ENCODE data around the gene ADAMTS6.
A peak's percentile ranks its signal among the peaks of the same experiment; 100 is the strongest.

Gene ADAMTS6

DNA sequence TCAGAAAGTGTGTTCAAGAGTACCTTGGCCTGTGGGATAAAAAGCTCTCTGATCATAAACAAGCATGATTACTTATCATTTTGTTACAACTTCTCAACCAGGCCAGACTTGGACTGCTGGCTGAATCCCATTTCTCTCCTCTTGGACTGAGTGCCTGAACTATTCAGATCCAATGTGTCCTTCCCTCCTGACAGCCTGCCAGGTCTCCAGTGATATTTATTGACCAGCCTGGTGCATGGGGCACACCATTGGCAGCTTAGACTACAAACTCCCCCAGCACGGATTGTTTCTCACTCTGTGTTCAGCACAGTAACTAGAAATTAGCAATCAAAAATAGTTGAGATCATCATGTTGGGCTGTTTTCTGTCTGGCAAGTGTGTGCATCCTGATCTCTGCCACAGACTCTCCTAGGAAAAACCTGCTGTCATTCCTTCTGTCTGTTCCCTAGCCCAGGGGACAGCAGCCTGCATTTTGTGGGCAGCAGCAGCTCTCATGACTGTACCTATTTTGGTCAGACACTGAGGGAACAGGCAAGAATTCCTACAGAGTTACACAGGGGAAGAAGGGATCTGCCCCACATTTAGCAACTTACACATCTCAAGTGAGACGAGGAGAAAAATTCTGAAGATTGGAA lies 348.1 kb downstream of the ADAMTS6 start:
- CTCF ChIA-PET, result no interaction called here

DNA sequence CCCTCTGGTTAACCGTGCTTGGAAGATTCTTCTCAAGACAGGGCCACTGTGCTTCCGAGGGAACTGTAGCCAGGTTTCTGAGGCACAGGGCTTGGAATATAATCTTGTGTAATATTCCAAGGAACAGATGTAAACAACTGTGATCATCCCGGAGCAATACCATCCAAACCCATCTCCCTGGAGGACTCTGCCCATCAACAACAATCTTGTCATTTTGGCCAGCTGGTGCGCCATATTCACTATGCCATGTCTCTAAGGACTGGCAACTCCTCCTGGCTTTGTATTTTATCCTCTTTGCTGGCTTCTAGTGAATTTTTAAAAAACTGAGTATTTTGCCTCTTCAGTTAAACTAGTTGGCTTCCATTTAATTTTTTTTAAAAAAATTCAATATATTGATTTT lies 349.3 kb downstream of the ADAMTS6 start:
- H3K27ac ChIP-seq (ENCODE audit: extremely low read depth, low read depth, low read length), result no peak overlapping the region
- POLR2A ChIA-PET, result no interaction called here

More for the DNA sequence above, 348.1 kb downstream of the ADAMTS6 start:
- no peaks in the 10 kb centered on the region for H3K9me3 ChIP-seq (ENCODE audit: control insufficient read depth, insufficient read depth, low read depth, low read length)
- no peak overlapping the region for H3K27ac ChIP-seq (ENCODE audit: extremely low read depth, low read depth, low read length)
- no peaks in the 10 kb centered on the region for H3K36me3 ChIP-seq (ENCODE audit: control insufficient read depth in 2 of 2, insufficient read depth in 1 of 2, low read length in 2 of 2)
- no peaks in the 10 kb centered on the region for H3K4me1 ChIP-seq (ENCODE audit: control insufficient read depth, insufficient read depth, low read length)
- POLR2A ChIA-PET, result no interaction called here
- TF ChIP-seq ZNF266 (tag by site-specific recombination; IDR thresholded peaks at IDR 0.05; ENCODE audit: low read depth), result no peak
- H3K4me3 ChIP-seq (ENCODE audit: low read depth, low read length), result no peak overlapping the region

DNA sequence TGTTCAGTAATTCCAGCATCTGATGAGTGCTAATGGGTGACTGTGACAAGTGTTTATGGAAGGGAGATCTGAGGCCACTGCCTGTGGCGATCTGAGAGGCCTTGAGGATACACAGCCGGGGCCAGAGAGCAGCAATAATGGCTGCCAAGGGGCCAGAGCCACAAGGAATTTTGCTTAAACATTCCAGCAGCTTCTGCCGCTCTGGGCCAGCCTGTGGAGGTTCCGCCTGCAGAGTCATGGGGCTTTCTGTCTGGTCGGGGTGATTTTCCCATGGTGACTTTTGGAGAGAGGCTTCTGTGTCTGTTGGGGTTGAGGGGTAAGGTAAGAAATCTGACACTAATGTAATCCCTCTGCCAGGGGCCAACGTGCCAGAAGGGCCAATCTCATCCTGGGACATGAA lies 353.5 kb downstream of the ADAMTS6 start:
- no peak overlapping the region for H3K4me3 ChIP-seq (ENCODE audit: low read depth, low read length)
- TF ChIP-seq ZBTB8A (tag by site-specific recombination; IDR thresholded peaks at IDR 0.05), result no peak
- TF ChIP-seq ZNF10 (tag by site-specific recombination; IDR thresholded peaks at IDR 0.05), result 0 out of 2 replicates have a peak, but pooled peaks have one; percentile 44
- no peak for TF ChIP-seq ZNF747 (tag by site-specific recombination; IDR thresholded peaks at IDR 0.05)
- H3K27ac ChIP-seq (ENCODE audit: extremely low read depth, low read depth, low read length), result no peak overlapping the region
- H3K4me1 ChIP-seq (ENCODE audit: control insufficient read depth, insufficient read depth, low read length), result peaks cover 16% of the 10 kb centered on the region
- H3K9me3 ChIP-seq (ENCODE audit: control insufficient read depth, insufficient read depth, low read depth, low read length), result no peaks in the 10 kb centered on the region
- H3K36me3 ChIP-seq (ENCODE audit: control insufficient read depth in 2 of 2, insufficient read depth in 1 of 2, low read length in 2 of 2), result no peaks in the 10 kb centered on the region
- CTCF ChIA-PET, result interaction anchor here (1.6 kb wide), 1 partner anchor 26 kb away, joined by 3 read pairs; no protein-coding TSS in a partner anchor
- POLR2A ChIA-PET, result no interaction called here

More for the DNA sequence above, 349.3 kb downstream of the ADAMTS6 start:
- Histone ChIP-seq H3K4me1 (ENCODE audit: control insufficient read depth, insufficient read depth, low read length) (peaks cover 9% of the 10 kb centered on the region), H3K4me3 (ENCODE audit: low read depth, low read length) (no peak overlapping the region), H3K36me3 (ENCODE audit: control insufficient read depth in 2 of 2, insufficient read depth in 1 of 2, low read length in 2 of 2) (no peaks in the 10 kb centered on the region), H3K9me3 (ENCODE audit: control insufficient read depth, insufficient read depth, low read depth, low read length) (no peaks in the 10 kb centered on the region)
- TF ChIP-seq KLF10 (tag by site-specific recombination; IDR thresholded peaks at IDR 0.05) (no peak), ZNF214 (tag by site-specific recombination; IDR thresholded peaks at IDR 0.05; ENCODE audit: borderline replicate concordance) (no peak)
- TF ChIP-seq, protein P1, sequence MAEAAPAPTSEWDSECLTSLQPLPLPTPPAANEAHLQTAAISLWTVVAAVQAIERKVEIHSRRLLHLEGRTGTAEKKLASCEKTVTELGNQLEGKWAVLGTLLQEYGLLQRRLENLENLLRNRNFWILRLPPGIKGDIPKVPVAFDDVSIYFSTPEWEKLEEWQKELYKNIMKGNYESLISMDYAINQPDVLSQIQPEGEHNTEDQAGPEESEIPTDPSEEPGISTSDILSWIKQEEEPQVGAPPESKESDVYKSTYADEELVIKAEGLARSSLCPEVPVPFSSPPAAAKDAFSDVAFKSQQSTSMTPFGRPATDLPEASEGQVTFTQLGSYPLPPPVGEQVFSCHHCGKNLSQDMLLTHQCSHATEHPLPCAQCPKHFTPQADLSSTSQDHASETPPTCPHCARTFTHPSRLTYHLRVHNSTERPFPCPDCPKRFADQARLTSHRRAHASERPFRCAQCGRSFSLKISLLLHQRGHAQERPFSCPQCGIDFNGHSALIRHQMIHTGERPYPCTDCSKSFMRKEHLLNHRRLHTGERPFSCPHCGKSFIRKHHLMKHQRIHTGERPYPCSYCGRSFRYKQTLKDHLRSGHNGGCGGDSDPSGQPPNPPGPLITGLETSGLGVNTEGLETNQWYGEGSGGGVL (tag by site-specific recombination; IDR thresholded peaks at IDR 0.05), result no peak
- CTCF ChIA-PET, result no interaction called here

DNA sequence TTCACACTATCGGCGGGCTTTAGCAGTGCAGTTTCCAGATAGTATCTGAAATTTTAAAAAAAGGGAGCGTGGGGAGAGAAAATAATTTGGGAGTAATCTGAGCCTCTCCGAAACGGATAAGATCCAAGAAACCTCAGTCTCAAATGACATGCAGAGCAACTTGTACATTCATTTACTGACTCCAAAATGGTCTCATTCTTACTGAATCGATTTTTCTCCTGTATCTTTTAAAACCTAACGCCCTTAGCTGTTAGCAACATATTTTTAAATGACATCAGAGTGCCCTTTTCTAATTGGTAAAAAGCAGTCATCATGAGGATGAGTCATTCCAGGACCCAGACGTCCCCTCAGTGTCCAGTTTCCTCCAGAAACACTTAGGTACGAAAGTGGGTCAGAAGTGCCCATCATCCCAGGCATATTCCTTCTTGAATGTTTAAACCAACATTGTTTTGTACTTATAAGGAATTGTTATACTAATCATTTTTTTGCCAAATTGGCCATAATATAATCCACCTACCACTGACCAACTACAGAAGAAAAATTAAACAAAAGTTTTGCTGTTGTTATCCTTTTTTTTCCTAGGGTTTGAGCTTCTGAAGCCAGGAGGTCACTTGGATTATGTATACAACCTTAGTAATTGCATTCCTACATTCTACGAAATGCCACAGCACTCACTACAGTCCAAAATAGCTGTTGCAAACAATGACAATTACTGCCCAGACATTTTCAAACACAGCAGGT lies 354.4 kb downstream of the ADAMTS6 start:
- no peak overlapping the region for H3K27ac ChIP-seq (ENCODE audit: extremely low read depth, low read depth, low read length)
- CTCF ChIA-PET, result no interaction called here
- no peaks in the 10 kb centered on the region for H3K36me3 ChIP-seq (ENCODE audit: control insufficient read depth in 2 of 2, insufficient read depth in 1 of 2, low read length in 2 of 2)
- H3K4me3 ChIP-seq (ENCODE audit: low read depth, low read length), result no peak overlapping the region
- POLR2A ChIA-PET, result interaction anchor here (0.5 to 0.7 kb wide), 2 partner anchors 23 to 1196 kb away, joined by 3 to 4 read pairs; no protein-coding TSS in a partner anchor
- H3K4me1 ChIP-seq (ENCODE audit: control insufficient read depth, insufficient read depth, low read length), result peaks cover 16% of the 10 kb centered on the region
- no peaks in the 10 kb centered on the region for H3K9me3 ChIP-seq (ENCODE audit: control insufficient read depth, insufficient read depth, low read depth, low read length)
- TF ChIP-seq KLF10 (tag by site-specific recombination; IDR thresholded peaks at IDR 0.05), result no peak
- TF ChIP-seq ZNF785 (tag by site-specific recombination; IDR thresholded peaks at IDR 0.05), result no peak
- no peak for TF ChIP-seq ZNF354C (tag by site-specific recombination; IDR thresholded peaks at IDR 0.05; ENCODE audit: borderline replicate concordance, low read depth)
- no peak for TF ChIP-seq SP2 (tag by site-specific recombination; IDR thresholded peaks at IDR 0.05)
- peak; percentile 42; the same call in 1 of the 2 replicates for TF ChIP-seq ZNF335 (tag by site-specific recombination; conservative IDR thresholded peaks at IDR 0.05)
- peak; percentile 81 for TF ChIP-seq ZNF629 (tag by site-specific recombination; IDR thresholded peaks at IDR 0.05)
- TF ChIP-seq FEZF1 (tag by site-specific recombination; IDR thresholded peaks at IDR 0.05), result peak; percentile 36; the same call in 1 of the 2 replicates
- no peak for TF ChIP-seq ZNF654 (tag by site-specific recombination; IDR thresholded peaks at IDR 0.05; ENCODE audit: low read depth)
- TF ChIP-seq ZNF701 (tag by site-specific recombination; IDR thresholded peaks at IDR 0.05), result no peak
- 0 out of 2 replicates have a peak, but pooled peaks have one; percentile 17 for TF ChIP-seq ZNF558 (tag by site-specific recombination; IDR thresholded peaks at IDR 0.05)
- no peak for TF ChIP-seq ZNF146 (tag by site-specific recombination; IDR thresholded peaks at IDR 0.05)
- TF ChIP-seq, protein P2, sequence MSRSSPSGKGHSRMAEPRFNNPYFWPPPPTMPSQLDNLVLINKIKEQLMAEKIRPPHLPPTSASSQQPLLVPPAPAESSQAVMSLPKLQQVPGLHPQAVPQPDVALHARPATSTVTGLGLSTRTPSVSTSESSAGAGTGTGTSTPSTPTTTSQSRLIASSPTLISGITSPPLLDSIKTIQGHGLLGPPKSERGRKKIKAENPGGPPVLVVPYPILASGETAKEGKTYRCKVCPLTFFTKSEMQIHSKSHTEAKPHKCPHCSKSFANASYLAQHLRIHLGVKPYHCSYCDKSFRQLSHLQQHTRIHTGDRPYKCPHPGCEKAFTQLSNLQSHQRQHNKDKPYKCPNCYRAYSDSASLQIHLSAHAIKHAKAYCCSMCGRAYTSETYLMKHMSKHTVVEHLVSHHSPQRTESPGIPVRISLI (tag by site-specific recombination; IDR thresholded peaks at IDR 0.05), result no peak
- TF ChIP-seq KLF8 (tag by site-specific recombination; IDR thresholded peaks at IDR 0.05), result no peak
- TF ChIP-seq ZNF214 (tag by site-specific recombination; IDR thresholded peaks at IDR 0.05; ENCODE audit: borderline replicate concordance), result no peak
- TF ChIP-seq, protein P3, sequence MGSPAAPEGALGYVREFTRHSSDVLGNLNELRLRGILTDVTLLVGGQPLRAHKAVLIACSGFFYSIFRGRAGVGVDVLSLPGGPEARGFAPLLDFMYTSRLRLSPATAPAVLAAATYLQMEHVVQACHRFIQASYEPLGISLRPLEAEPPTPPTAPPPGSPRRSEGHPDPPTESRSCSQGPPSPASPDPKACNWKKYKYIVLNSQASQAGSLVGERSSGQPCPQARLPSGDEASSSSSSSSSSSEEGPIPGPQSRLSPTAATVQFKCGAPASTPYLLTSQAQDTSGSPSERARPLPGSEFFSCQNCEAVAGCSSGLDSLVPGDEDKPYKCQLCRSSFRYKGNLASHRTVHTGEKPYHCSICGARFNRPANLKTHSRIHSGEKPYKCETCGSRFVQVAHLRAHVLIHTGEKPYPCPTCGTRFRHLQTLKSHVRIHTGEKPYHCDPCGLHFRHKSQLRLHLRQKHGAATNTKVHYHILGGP (tag by site-specific recombination; IDR thresholded peaks at IDR 0.05), result no peak
- no peak for TF ChIP-seq ZNF610 (tag by site-specific recombination; IDR thresholded peaks at IDR 0.05; ENCODE audit: borderline replicate concordance)
- TF ChIP-seq MYNN (tag by site-specific recombination; IDR thresholded peaks at IDR 0.05; ENCODE audit: borderline replicate concordance), result no peak
- TF ChIP-seq ZNF501 (tag by site-specific recombination; IDR thresholded peaks at IDR 0.05), result peak; percentile 41; the same call in 1 of the 2 replicates

Data from HEK293 (cell line).